PC-9 (cell line): Measurements from ENCODE around the gene CALCR.

Experiments used
- EZH2 ChIP-seq: fragments of 200-600 bp; sonication (generic); IDR thresholded peaks from 2 replicates; pipeline ENCODE4 v1.8.0; 2017; ENCODE audit warnings: antibody characterized with exemption, low read depth
- TF ChIP-seq, protein P1 (sequence below): fragments of 200-600 bp; sonication (generic); conservative IDR thresholded peaks from 2 replicates; pipeline ENCODE4 v1.6.1; 2017; ENCODE audit warnings: mixed run types, antibody characterized with exemption, mild to moderate bottlenecking, moderate library complexity

- no peak for TF ChIP-seq EZH2
- TF ChIP-seq, protein P1, sequence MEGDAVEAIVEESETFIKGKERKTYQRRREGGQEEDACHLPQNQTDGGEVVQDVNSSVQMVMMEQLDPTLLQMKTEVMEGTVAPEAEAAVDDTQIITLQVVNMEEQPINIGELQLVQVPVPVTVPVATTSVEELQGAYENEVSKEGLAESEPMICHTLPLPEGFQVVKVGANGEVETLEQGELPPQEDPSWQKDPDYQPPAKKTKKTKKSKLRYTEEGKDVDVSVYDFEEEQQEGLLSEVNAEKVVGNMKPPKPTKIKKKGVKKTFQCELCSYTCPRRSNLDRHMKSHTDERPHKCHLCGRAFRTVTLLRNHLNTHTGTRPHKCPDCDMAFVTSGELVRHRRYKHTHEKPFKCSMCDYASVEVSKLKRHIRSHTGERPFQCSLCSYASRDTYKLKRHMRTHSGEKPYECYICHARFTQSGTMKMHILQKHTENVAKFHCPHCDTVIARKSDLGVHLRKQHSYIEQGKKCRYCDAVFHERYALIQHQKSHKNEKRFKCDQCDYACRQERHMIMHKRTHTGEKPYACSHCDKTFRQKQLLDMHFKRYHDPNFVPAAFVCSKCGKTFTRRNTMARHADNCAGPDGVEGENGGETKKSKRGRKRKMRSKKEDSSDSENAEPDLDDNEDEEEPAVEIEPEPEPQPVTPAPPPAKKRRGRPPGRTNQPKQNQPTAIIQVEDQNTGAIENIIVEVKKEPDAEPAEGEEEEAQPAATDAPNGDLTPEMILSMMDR: no peak
These were observed 127.0 kb downstream of the CALCR start for GRCh38 chr7:93447509-93447908.
